HG03159 (cell line): ENCODE results near the gene ZNF26.
"Not testable (repeated sequence)": the region's sequence is repeated elsewhere in the genome, so short reads cannot be mapped to it uniquely, and the experiment has no call there.

ENCODE experiments used
- ATAC-seq: cut with Tn5 transposase; IDR thresholded peaks from one replicate; pipeline ENCODE4 v1.9.1; 2021; ENCODE audit warnings: mild to moderate bottlenecking, moderate library complexity; ENCODE audit not compliant: unreplicated experiment

ZNF26 gene

DNA sequence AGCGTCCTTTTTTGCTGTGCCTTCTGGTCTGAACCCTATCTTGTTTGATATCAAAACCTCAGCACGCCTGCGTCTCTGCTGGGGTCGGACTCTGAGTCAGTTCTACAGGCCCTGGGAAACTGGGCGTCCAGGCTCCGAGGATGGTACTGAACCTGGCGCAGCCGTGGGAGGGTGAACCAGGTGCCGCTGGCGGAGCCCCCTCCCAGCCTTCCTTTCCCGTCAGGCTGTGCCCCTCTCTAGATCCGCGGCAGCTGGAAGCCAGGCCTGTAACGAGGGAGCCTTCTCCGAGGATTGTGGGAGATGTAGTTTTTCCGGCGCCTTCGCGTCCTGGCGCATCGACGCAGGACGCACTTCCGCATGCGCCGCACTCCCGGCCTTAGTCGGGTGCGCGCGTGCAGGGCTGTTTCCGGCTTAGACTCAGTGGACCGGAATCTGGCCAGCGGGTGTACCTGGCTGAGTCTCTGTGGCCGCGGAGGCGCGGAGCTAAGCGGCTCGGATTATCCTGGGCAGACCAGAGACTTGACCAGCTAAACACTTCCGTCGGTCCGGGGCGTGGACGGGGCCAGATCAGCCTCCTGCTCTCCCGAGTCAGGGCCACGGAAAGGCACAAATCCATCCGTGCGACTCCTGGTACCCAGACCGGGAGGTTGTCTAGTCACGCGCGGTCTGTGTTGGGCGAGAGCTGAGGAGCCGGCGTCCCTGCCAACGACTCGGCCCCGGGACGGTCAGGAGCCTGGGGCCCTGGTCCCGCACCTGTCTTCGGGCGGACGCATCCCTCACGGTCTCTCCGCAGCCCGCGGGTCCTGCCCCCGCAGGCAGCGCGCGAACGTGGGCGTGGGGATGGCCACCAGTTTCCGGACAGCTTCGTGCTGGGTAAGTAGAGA, at the start of gene ZNF26:
TSS of gene ZNF26 (plus strand) at position 367 of the 884 bp plus-strand sequence. CDS start at position 841, 474 bp downstream.
- ATAC-seq, result peak; percentile 98

DNA sequence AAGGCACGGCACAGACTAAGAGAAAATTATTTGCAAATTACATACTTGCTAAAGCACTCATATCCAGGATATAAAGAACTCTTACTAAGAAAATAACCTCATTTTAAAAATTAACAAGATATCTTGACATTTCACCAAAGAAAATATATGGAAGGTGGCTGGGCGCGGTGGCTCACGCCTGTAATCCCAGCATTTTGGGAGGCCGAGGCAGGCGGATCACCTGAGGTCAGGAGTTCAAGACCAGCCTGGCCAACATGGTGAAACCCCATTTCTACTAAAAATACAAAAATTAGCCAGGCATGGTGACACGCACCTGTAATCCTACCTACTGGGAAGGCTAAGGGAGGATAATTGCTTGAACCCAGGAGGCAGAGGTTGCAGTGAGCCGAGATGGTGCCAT, 49.2 kb upstream of the ZNF26 start:
- not testable (repeated sequence) for ATAC-seq

- ATAC-seq, result no peak
Measured at GRCh38 chr12:132937476-132937875, 48.7 kb upstream of the ZNF26 start.

DNA sequence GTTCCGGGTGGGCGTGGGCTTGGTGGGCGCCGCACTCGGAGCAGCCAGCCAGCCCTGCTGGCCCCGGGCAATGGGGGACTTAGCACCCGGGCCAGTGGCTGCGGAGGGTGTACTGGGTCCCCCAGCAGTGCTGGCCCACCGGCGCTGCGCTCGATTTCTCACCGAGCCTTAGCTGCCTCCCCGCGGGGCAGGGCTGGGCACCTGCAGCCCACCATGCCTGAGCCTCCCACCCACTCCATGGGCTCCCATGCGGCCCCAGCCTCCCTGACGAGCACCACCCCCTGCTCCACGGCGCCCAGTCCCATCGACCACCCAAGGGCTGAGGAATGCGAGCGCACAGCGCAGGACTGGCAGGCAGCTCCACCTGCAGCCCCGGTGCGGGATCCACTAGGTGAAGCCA, 47.4 kb upstream of the ZNF26 start:
- not testable (repeated sequence) for ATAC-seq

GRCh38 chr12:132940071-132940719, 46.0 kb upstream of the ZNF26 start:
- ATAC-seq, result no peak

- no peak for ATAC-seq
Measured at GRCh38 chr12:132941336-132941954, 44.7 kb upstream of the ZNF26 start.

DNA sequence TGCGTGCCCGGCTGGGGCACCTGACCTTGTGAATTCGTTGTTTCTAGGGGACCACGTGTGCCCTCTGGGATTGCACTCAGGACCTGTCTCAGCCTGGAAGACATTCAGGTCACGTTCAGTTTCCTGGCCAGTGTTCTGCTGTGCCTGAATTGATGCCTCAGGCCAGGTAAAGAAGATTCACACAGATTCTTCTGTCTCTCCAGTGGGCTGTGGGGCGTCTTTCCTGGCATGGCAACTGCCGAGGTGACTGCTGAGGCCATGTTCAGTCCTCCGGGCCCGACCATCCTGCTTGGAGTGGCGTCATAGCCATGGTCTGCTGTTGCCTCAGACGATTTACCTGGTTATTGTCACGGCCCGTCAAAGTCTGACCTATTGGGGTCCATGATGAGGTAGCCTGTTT, 43.6 kb upstream of the ZNF26 start:
- no peak for ATAC-seq

DNA sequence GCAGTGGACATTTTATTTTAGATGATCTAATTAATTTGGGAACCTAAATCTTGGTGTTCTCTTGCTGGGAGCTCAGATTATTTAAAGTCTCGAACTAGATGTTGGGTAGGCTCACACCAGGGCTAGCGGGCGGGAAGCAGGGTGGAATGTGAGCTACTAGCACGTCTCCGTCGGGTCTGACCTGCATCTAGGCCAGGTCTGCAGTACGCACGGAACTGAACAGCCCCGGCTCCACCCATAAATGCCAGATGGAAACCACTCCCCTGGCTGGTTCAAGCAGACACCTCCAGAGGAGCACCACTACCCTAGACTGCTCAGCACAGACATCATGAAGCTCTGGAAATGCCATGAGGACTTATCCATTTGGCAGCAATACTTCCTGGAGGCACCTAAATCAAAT, 40.4 kb upstream of the ZNF26 start:
- no peak for ATAC-seq

- ATAC-seq, result no peak
Measured at GRCh38 chr12:132946246-132946820, 39.8 kb upstream of the ZNF26 start.

DNA sequence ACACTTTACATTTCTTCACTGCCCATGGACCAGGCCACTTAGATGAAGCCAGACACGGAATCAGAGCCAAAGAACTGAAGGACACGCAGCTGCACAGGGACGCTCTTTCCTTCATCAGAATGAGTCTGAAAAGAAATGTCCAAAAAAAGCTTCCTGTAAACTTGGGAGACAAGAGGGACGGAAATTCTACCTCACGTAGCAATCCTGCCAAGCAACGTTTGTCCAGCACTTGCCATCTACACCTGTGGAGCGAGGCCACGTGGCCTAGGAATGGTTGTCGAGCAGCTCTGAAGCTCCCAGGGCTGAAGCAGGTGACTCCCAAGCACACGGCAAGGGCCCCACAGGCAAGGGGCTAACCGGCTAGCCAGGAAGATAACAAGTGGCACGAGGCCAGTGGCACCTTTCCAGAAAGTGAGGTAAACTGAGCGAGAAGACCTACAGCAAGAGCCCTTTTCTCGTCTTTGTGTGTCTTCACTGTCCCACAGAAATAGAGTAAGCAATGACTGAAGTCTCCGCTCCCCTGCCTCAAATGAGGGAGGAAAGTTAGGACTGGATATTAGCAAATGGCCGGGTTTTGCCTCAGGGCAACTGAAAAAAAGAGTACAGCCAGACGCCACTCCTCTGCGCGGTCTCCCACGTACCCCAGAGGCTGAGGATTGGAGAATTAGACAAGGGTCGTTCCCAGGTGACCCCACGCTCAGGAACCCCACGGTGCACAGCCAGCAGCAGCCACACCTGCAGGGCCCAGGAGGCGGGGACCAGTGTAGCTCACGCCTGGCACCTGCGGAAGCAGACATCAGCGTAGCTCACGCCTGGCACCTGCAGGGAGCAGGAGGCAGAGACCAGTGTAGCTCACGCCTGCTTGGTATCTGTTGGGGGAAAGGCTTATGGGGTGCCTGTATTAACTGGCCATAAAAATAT, 37.8 kb upstream of the ZNF26 start:
- ATAC-seq, result no peak

DNA sequence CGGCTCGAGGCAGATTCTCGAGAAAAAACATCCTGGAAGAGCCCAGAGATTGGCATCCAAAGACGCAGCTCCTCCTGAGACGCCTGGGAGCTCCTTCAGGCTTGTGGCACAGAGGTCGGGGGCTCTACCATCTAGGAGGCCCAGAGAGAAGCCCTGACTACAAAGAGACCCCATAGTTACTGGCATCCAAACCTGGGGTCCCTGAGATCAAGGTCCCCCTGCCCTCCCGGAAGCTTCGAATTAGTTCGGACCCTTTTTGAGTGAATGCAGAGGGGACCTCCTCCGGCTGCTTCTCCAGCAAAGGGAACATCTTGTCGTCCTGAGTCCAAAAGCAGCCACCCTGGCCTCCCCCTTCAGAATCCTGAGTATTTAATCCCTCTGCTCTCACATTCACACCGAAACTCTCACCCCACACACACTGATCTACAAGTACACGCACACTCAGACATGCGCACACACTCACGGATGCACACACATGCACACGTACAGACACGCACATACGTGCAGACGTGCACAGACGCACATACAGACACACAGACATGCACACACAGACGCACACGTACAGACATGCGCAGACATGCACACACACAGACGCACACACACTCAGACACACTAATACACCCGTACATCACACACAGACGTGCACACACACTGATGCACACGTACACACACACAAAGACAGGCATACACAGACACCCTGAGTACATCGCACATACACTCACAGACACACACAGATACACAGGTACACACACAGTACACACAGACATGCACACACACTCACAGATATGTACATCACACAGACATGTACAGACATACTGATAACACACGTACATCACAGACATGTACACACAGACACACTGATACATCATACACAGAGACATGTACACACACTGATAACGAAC, 36.0 kb upstream of the ZNF26 start:
- ATAC-seq, result no peak

GRCh38 chr12:132950844-132951535, 35.2 kb upstream of the ZNF26 start:
- ATAC-seq, result no peak

DNA sequence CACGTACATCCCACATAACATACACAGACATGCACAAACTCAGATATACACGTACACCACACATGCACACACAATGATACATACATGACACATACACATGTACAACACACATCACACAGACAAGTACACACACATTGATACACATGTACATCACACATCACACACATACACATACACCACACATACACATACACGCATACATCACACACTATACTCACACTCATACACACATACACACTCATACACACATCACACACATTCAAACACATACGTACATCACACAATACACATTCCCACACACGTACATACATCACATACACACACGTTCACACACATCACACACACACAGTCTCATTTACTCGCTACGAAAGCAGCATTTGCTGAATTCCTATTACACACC, 34.5 kb upstream of the ZNF26 start:
- no peak for ATAC-seq

DNA sequence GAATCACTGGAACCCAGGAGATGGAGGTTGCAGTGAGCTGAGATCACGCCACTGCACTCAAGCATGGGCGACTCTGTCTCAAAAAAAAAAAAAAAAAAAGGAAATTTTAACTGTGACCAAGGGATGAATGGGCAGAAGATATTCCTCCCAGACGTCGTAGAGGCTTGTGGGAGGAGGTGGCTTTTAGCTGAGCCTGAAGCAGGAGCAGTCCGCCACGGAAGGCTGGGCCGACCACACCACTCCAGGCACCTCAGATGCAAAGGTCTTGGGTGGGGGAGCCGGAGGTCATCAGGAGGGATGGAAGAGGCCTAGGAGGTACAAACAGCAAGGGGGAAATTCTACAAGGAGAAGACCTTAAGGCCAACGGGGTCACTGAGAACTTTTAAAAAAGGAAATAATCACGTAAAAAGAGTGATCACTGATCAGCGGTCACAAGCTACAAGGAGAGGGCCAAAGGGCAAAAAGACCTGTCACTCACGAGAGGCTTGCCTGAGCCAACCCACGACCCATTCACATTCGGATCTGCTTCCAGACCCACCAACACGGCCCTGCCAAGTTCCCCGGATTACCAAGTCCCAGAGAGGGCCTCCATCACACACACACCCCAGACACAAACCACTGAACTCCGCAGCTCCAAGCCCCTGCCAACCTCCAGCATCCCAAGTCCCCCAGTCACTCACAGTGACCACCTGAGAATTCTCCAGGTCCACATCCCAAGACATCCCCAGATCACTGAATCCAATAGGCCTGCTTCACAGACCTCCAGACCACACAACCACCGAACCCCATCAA, 33.6 kb upstream of the ZNF26 start:
- no peak for ATAC-seq

DNA sequence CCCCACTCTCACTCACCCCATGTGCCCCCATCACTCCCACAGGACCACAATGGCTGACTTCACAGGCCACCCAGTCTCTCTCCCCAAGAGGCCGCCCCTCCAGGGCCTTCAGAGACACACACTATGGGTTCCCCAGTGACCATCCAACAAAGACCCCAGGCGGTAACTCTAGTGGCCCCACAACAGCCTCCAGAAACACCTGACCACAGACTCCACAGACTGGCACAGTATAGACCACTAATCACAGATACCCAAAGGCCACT, 33.1 kb upstream of the ZNF26 start:
- no peak for ATAC-seq

DNA sequence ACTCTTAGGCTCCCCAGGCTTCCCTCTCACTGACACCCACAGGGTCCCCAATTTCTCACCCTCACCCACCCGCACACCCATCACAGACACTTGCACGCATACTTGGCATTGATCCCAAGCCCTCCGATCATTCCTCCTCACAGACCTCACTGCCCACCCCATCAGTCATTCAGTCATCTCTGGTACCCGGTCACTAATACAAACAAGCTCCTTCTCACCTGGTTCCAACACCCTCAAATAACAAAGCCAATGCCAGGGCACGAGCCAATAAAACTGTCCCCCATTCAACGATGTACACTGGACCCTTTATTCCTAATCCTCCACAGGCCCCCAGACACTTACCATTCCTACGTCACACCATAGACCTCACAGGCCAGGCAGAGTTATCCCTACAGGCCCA, 32.4 kb upstream of the ZNF26 start:
- ATAC-seq, result no peak

DNA sequence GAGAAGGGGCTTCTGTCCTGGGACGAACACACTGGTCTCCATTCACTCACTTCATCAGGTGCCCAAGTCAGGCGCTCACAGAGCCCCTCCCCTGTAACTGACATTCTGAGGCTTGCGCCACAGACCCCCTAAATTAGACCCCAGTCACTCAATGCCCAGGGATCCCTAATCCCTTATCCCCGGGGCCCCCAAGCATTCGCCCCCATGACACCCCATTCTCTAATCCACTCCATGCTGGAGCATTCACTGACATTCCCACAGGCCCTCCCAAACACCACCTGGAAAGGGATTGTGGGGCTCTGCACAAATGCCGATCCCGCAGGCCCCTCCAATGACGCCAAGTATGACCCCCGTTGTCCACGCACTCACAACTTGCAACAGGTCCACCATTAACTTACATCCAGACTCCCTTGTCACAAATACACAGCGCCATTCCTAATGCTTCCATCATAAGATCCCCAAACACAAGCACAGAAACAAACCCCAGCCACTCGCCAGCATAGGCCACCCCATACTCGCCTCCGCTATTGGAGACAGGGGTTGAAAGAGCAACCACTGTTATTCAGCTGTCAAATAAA, 31.6 kb upstream of the ZNF26 start:
- ATAC-seq, result no peak
